Stimulated activated CD8-positive, alpha-beta memory T cell treated with anti-CD3 and anti-CD28 coated beads, Interleukin-12 subunit alpha, Interleukin-12 subunit beta, amount 100 ng/mL, for 24 hours (primary cell): Measurements from ENCODE around the gene VAT1L.

Experiments
- DNase-seq: peaks from one replicate; pipeline ENCODE4 v3.0.0-alpha.2; 2020; ENCODE audit errors: extremely low read depth

The VAT1L gene

DNA sequence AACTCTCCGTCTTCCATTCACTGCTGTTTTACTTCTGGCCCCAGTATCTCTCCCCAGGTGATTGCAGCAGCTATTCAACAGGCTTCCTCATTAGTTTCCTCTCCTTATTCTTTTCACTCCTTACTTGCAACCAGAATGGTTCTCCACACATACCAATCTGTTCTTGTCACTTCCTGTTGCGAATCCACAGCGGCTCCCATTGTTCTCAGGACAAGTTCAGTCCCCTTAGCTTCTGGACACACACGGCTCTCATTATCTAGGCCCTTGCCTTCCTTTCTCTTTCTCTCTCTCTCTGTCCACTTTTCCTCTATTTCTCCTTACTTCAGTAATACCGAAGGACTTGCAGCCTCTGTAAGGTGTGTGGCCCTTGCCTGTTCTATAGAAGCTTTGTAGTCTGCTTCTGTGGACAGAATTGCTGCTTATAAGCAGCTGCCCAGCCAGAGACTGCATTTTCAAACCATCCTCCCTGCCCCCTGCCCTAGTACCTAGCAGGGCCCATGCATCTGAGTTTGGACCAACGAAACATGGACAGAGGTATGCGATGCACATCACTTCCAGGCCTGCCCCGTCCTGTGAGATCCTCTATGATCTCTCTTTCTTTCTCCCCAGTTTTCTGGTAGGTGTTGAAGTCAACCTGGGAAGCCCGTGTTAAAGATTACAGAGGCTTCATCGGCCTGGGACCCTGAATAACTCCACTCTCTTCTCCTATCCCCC, 45.7 kb downstream of the VAT1L start:
- no peak for DNase-seq

DNA sequence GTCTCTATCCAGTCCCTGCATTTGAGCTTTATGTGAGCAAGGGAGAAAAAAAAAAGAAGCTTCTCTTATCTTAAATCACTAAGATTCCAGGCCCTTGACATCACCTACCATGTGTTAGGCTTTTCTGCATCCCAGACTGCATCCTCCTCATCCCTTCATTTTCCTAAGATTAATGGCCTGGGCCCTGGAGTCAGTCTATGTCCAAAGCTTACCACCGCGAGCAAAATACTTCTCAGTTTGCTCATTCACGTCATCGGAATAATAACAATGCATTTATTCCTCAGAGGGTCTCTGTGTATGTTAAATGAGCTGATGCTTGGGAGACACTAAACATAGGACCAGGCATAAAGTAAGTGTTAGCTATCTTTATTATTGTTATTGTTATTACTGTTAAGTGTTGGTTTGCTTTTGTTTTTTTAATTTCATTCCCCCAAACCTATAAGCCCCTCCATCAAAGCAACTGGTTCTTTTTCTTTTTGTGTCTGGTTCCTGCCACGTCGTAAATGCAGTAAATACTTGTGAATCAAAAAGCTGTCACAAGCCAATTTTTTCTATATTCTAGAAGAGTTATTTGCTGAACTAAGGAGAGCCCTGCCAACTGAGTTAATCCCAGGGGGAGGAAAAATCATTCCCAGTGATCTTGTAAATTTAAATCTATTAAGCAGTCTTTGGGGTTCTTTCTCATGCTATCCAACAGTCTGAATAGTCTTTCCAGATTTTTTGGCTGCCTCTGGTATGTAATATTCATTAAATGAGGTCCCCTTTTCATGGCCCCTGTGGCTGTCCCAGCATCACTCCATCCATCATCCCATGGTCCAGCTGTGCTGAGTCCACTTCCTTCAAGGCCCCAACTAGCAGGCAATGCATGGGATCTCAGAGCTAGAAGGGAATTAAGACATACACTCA, 46.5 kb downstream of the VAT1L start:
- DNase-seq, result no peak

DNA sequence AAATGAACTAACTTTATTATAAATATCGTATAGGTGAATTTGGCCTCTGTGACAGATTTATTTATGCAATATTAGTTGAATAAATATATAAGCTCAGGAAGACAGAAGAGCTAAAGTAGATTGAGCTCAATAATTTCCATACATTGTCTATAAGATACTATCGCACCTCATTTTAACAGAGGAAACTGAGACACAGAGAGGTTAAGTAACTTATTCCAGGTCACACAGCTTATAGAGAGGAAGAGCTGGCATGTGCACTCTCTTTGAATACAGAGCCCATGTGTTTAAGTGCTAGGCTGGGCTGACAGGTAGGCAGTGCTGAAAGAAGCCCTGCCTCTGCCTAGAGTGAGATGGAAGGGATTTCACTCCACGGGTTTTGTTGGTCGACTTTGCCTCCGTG, 48.4 kb downstream of the VAT1L start:
- no peak for DNase-seq

DNA sequence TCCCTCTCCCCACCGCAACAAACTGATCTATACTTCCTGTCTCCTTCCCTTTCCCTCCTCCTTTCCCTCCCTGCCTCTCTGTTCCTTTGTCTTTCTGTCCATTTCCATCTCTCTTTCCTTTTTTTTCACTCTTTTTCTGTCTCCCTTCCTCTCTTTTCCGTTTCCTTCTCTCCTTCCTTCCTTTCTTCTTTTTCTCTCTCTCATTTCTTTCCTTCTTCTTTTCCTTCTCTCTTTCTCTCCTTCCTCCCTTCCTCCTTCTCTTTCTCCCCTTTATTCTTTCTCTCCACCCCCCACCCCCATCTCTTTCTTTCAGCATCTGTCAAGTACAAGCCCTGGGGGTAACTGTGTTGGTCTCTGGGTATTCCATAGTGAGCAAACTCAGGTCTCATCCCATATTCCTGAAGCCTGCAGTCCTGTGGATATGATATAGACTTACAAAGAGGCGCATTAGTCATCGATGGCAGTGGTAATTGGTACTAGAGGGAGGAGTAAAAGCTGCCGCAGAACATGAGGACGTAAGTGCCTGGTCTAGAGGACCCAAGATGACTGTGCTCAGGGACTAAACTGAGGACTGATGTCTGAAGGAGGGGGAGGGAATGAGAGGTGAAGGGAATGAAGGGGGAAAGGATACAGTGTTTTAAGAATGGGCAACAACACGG, 50.4 kb downstream of the VAT1L start:
- DNase-seq, result no peak

DNA sequence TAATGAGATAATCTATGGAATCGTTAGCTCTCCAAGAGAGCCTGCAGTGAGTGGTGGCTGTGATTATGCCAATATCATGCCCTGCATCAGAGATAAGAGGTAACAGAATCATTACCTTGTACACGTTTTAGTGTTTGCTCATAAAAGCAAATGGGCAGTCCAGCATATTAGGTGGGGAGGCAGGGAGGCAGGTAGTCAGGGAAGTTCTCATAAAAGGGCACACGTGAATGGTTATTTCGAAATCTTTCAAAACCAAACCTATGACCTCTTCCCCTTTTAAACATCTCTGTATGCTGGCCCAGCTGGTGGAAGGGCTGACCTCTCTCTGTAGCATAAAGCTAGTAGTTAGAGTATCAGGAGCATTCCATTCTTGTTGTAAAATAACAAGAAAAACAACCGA, 51.7 kb downstream of the VAT1L start:
- no peak for DNase-seq

DNA sequence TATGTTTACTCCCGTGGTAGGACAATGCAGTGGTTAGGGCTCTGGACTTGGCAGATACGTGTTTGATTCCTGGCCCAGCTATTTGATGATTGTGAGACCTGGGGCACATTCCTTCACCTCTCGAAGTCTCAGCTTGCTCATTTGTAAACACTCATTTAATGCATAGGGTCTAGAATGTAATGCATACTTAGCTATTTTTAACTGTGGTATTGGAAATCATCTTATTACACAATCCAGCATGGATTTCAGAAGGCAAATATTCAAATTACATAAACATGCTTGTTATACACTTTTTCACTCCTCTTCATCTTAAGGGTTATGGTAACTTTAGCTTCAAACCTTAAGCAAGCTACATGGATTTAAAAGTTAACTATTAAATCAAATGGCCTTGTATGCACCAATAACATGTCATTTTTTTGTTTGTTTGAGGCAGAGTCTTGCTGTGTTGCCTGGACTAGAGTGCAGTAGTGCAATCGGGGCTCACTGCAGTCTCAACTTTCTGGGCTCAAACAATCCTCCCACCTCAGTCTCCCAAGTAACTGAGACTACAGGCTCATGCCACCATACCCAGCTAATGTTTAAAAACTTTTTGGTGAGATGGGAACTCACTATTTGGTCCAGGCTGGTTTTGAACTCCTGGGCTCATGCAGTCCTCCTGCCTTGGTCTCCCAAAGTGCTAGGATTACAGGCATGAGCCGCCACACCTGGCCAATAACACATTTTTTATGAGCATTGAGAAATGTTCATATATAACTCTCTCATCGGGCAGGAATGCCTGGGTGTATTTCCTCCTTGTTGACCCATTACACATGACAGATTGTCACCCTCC, 52.5 kb downstream of the VAT1L start:
- no peak for DNase-seq

DNA sequence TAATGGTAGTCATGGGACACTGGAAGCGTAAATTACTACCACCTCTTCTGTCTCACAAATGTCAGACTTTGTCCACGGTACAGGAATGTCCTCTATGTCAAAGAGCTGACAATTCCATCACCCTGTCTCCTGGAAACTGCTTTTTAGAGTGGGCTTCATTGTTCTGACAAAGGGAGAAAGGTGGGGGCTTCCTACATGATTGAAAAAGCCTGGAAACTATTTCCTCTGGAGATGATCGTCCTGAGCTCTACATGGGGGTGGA, 53.1 kb downstream of the VAT1L start:
- no peak for DNase-seq

DNA sequence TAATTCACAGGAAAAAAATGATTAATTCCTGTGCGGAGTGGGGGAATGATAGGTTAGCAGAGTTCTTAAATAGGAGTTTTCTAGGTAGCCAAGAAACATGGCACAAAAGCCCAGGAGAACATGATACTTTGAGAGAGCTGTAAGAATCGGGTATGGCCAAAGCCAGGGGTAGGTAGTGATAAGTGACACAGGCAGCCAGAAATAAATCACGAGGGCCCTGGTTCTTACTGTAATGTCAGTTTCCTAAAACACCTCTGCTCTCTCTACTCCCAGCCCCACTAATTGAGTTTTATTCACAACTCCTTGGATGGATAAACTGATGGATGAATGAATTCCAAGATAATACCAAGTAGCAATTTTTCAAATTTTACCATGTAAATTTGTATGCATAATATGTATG, 54.1 kb downstream of the VAT1L start:
- DNase-seq, result no peak

DNA sequence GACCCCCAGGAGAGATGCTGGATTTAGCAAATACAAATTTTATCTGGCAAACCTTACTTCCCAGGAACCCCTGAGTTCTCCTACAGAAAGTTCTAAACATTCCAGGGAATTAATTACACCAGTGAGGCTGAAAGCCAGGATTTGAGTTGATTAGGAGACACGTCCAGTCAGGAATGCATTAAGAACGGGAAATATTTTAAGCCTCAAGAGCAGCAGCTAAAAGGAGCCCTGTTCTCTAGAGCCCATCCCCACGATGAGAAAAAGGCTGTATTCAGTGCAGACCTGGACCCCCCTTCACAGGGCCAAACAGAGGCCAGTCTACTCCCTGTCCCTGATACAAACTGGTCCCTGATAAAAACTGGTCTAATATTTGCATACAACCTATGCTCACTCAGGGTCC, 55.0 kb downstream of the VAT1L start:
- DNase-seq, result no peak

DNA sequence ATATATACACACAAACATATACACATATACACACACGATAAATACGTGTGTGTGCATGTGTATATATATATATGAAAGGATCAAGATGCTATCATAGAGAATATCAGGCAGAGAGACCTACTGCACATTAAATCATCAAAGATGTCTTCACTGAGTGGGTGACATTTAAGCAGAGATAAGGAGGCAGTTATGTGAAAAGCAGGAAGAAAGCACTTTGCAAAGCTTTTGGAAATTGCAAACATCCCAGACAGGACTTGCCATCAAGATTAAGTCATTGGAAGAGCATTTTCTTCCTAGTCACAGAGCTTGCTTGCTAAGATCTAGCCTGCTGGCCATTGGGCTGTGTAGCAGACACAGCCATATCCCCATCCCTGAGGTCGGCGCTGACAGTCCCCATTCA, 56.4 kb downstream of the VAT1L start:
- no peak for DNase-seq

DNA sequence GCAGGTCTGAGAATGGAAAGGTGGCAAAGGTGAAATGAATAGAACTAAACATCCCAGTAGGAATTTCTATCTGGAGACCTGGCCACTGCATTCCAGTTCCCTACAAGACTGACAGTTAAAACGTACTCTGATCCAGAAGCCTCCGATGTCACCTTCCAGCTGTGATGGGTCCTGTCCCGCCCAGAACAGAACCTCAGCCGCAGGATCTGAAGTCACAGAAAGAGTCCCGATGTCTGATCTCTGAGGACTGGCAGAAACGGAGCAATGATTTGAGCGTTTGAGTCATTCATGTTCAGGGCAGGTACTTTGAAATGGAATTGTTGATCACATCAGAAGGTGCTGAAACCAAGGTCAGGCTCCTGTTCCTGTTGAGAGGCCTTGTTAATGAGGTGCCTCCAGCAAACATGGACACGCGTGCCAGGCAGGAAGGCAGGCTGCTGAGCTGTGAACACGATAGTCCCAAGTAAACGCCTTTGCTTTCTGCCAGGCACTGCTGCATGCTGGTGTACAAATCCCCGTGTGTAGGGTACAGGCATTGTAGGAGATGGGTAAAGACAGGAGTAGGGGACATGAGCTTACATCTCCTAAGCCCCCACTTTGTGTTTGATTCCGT, 61.4 kb downstream of the VAT1L start:
- no peak for DNase-seq

DNA sequence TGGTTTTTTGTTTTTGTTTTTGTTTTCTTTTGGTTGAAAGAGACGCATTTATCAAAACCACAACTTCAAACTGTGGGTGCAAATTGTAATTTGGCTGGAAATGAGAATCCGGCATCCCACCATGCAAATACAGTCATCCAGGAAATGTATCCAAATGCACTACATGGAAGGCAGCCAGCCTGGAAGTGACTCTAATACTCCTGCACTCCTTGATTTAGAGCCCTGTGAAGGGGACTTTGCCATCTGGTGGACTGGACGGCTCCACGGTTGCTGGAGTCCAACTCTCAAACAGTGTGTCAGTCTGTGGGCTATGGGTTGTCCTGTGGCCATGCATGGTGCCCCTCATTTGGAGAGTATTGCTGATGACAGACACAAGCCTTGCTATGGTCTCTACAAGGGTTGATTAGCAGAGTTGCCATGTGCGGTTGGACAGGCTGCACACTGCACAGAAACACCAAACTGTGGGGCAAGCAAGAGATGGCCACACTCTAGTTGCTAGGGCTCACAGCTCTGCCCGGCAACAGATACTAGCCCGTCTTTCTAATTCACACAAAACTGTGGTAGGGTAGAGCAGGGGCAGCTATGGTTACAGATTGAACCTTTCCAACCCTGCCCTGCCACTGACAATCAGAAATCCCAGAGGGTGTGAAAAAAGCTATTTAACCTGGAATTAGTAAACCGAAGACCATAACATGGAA, 62.4 kb downstream of the VAT1L start:
- DNase-seq, result no peak

DNA sequence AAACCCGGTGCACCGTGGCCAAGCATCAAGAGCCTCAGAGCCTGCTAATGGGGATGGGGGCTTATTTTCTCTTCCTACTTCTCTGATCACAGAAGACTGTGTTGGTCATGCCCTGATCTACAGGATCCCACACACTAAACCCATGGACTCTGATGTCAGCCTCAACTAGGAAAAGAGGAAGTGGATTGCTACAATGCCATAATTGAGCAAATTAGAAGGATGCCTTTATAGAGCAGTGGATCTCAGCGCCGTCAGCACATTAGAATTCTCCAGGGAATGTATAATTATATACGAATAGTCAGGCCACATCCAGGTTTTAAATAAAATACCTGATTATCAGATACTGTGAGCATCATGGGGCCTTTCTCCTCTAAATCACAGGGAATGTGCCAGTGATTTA, 64.8 kb downstream of the VAT1L start:
- no peak for DNase-seq

DNA sequence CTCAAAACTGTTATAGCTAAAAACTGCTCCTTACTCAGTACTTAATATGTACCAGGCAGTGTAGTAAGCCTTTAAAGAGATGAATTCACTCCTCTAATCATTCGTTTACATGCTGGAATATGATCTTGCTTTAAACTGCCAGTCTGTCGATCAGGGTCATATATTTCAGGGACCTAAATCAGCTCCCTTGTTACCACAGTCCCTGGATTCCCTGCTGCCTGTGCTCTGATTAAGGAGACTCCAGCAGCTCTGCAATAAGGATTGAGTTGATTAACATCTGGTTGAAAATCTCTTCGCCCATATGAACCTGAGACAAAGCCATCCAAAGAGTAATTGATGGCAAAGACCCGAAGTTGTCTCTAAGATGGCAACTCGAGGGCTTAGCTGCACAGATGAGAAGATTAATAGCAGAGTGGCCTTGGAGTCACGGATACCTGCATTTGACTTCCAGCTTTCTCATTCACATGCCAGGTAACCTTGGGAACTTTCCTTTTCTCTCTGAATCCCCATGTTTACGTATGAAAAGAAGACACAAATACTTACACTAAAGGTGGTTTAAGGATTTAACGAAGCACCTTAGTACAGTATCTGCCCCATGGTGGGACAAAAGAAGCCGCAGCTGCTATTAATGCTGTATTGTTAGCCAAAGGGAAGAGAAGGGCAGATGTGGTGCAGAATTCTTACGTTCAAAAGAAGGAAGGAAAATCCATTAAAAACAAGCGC, 68.2 kb downstream of the VAT1L start:
- DNase-seq, result no peak

DNA sequence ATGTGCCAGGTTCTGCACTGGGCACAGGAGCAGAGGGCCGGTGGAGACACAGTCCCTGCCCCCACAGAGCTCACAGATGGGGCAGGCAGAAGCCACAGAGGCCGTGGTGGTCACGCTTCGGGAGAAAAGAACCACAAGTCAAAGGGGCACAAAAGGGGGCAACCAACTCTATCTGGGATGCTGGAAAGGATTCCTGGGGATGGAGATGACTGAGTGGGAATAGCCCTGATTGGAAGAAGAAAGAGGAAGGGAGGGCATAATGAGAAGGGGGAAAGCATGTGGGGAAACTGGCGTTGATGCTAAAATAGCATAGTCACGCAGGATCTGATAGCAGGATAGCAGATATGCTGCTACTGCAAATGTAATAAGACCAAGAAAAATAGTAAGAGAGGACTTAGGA, 69.7 kb downstream of the VAT1L start:
- DNase-seq, result no peak

DNA sequence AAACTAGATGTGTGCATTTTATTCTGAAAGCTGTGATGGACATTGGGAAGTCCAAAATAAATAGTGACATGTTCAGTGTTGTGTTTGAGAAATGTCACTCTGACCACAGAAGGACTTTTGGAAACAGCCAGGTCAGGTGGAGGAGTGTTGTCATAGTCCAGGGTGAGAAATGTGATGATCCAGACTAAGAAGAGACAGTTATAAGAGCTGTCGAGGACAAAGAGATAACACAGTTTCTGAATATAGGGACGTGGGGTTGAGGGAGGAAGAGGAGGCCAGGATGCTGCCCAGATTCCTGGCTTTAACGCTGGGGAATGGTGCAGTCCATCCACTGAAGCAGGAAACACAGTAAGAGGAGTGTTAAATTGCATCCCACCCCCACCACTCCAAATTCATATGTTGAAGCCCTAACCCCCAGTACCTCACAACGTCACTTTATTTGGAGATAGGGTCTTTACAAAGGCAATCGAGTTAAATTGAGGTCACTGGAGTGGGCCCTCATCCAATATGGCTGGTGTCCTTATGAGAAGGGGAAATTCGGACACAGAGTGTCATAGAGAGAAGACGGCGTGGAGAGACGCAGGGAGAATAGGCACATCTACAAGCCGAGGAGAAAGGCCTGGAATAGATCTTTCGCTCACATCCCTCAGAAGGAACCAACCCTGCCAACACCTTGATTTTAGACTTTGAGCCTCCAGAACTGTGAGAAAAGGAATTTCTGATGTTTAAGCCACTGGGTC, 71.3 kb downstream of the VAT1L start:
- DNase-seq, result no peak

DNA sequence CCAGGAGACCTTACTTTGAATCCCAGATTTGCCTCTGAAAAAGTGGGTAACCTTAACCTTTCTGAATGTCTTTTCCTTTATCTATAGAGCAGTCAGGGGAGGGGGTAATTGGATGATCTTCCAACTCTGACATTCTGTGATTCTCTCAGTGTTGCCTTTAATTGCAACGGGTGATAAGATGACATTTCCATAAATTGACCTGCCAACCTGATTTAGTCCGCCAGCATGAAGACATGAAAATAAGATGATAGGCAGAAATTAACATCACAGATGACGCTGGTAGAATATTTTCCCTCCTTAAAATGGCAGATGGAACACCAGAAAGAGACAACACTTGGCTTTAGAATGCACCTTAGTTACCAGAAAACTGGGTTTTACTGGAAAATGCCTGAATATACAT, 72.6 kb downstream of the VAT1L start:
- DNase-seq, result no peak

DNA sequence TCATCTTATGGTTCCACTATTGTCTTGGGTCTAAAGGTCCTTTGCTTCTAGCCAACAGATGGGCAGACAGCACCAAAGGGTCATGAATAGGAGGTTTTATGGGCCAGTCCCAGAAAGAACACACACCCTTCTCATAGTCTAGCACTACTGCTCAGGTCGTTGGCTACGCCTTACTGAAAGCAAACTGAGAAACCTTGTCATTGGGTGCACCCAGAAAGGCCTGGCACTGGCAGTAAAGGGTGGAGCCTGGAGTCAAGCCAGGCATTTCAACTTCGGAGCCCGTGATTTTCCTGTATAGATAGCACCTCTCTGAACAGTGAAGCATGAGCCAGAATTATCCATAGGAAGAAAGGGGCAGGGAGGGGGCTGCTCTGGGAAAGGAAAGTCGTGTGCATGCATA, 74.9 kb downstream of the VAT1L start:
- DNase-seq, result no peak

DNA sequence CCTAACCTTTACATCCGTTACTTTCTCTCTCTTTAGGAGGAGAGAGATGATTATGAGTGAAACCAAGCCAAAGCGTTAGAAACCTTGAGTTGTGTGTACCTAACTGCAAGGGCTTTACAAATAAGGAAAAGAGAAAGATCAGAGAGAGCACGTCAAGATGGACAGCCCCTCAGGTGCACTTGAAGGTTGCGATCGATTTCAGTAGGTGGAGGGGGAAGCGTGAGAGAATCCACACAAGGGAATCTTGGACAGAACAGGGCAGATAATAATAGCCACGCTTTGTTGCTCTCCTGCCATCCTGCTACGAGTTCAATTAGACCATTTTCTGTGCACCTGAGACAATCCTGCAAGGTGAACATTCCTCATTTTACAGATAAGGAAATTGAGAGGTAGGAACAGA, 78.4 kb downstream of the VAT1L start:
- DNase-seq, result no peak

DNA sequence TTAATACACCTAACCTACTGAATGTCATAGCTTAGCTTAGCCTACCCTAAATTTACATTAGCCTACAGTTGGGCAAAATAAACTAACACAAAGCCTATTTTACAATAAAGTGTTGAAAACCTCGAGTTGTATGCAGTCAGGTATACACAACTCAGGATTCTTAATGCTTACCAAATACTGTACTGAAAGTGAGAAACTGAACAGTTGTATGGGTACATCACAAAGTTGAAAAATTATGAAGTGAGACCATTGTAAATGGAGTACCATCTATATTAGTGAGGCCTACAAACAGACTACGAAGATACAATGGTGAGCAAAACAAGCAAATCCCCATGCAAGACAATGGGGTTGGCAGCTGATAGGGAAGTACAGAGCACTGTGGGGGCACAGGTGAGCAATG, 79.7 kb downstream of the VAT1L start:
- no peak for DNase-seq
